Measurements from ENCODE around the gene CALHM5.

- no peak for TF ChIP-seq CTCF (IDR thresholded peaks at IDR 0.05)
- no peak for TF ChIP-seq POLR2A (IDR thresholded peaks at IDR 0.05)
These were observed 27.8 kb upstream of the CALHM5 start for GRCh38 chr6:116483616-116484015.
